ENCODE results near the gene PIRT.

GRCh38 chr17:10789694-10790271 lies 48.1 kb downstream of the PIRT start:
- TF ChIP-seq POLR2A (IDR thresholded peaks at IDR 0.05): no peak
- TF ChIP-seq, protein P1, sequence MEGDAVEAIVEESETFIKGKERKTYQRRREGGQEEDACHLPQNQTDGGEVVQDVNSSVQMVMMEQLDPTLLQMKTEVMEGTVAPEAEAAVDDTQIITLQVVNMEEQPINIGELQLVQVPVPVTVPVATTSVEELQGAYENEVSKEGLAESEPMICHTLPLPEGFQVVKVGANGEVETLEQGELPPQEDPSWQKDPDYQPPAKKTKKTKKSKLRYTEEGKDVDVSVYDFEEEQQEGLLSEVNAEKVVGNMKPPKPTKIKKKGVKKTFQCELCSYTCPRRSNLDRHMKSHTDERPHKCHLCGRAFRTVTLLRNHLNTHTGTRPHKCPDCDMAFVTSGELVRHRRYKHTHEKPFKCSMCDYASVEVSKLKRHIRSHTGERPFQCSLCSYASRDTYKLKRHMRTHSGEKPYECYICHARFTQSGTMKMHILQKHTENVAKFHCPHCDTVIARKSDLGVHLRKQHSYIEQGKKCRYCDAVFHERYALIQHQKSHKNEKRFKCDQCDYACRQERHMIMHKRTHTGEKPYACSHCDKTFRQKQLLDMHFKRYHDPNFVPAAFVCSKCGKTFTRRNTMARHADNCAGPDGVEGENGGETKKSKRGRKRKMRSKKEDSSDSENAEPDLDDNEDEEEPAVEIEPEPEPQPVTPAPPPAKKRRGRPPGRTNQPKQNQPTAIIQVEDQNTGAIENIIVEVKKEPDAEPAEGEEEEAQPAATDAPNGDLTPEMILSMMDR (IDR thresholded peaks at IDR 0.05): no peak

Data from vagina (tissue), 2 donors.